BJ (cell line): Measurements from ENCODE around the gene SLC22A31. TPM values are rescaled to one million over a fixed set of nuclear protein-coding genes. Genes with fewer than 3 reads are reported as not detected.

Source experiments
- CTCF ChIA-PET: fragments of 350-600 bp; formaldehyde crosslinking; extraction: SDS; loops from one replicate; lab custom pipeline; 2021; ENCODE audit warnings: antibody characterized with exemption, inconsistent platforms; lab: Yijun Ruan, JAX
- POLR2A ChIA-PET: fragments of 300-600 bp; sonication (Branson Sonifier 250); formaldehyde crosslinking; extraction: SDS; loops from one replicate; lab custom pipeline; 2021; ENCODE audit warnings: antibody characterized with exemption; lab: Charles Lee
- DNase-seq: peaks from one replicate; pipeline ENCODE4 v3.0.0-alpha.2; 2011; ENCODE audit warnings: low read depth
- H3K27me3 ChIP-seq: 2 replicates; pipeline ENCODE4 v1.6.0; 2011; ENCODE audit warnings: low read length; ENCODE audit not compliant: control insufficient read depth, insufficient read depth
- H3K36me3 ChIP-seq: 2 replicates; pipeline ENCODE4 v1.5.1; 2011; ENCODE audit warnings: low read length; ENCODE audit not compliant: control insufficient read depth, insufficient read depth
- H3K4me3 ChIP-seq: 2 replicates; pipeline ENCODE4 v1.5.1; 2011; ENCODE audit warnings: low read depth, mild to moderate bottlenecking, control low read depth, low read length
- polyA plus RNA-seq: library from polyadenylated mRNA; depleted of rRNA; stranded (reverse); fragments of >200 nt; gene quantifications from 2 replicates; pipeline ENCODE4 v1.2.3, GENCODE V29; 2011
- TF ChIP-seq, protein P1 (sequence below): IDR thresholded peaks from 2 replicates; pipeline ENCODE4 v1.5.1; 2011; ENCODE audit warnings: low read depth, mild to moderate bottlenecking, control low read depth, inconsistent platforms, low read length, moderate library complexity; ENCODE audit not compliant: insufficient read depth

Gene SLC22A31
- polyA plus RNA-seq, 1 experiment, result 0.11 TPM

DNA sequence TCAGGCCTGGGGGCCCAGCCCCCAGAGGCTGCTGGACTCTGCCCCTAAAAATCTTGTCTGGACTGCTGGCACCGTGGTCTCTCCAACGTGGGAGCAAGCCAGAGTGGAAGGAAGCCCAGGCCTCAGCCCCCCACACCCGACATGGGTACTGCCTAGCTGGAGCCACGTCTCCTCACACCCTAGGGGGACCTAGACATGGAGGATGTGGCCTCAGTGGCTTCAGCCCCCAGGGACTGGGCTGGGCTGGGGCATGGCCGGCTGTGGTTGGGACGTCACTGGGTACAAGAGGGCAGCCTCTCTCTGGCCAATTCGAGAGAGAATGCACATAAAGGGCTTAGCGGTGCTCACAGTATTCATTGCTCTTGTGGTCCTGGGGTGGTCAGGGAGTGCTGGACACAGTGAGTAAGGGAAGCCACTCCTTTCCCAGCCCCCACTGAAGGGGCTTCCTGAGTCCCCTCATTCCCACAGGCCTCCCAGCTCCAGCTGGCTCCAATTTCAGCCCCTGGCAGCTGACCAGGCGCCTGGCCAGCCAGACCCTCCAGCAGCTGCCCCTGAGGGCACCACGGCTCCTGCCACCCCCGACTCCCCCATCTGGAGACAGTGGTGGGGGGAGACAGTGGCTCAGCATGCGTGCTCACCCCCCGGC is 27.7 kb downstream of the SLC22A31 start:
- ChIA-PET POLR2A (no interaction called here), CTCF (interaction anchor here (0.6 kb wide), 1 partner anchor 1470 kb away, joined by 3 read pairs; no protein-coding TSS in a partner anchor)
- peaks cover 6% of the 10 kb centered on the region for H3K27me3 ChIP-seq
- no peak for DNase-seq
- TF ChIP-seq, protein P1, sequence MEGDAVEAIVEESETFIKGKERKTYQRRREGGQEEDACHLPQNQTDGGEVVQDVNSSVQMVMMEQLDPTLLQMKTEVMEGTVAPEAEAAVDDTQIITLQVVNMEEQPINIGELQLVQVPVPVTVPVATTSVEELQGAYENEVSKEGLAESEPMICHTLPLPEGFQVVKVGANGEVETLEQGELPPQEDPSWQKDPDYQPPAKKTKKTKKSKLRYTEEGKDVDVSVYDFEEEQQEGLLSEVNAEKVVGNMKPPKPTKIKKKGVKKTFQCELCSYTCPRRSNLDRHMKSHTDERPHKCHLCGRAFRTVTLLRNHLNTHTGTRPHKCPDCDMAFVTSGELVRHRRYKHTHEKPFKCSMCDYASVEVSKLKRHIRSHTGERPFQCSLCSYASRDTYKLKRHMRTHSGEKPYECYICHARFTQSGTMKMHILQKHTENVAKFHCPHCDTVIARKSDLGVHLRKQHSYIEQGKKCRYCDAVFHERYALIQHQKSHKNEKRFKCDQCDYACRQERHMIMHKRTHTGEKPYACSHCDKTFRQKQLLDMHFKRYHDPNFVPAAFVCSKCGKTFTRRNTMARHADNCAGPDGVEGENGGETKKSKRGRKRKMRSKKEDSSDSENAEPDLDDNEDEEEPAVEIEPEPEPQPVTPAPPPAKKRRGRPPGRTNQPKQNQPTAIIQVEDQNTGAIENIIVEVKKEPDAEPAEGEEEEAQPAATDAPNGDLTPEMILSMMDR, result no peak
- no peak overlapping the region for H3K4me3 ChIP-seq
- H3K36me3 ChIP-seq, result no peaks in the 10 kb centered on the region

DNA sequence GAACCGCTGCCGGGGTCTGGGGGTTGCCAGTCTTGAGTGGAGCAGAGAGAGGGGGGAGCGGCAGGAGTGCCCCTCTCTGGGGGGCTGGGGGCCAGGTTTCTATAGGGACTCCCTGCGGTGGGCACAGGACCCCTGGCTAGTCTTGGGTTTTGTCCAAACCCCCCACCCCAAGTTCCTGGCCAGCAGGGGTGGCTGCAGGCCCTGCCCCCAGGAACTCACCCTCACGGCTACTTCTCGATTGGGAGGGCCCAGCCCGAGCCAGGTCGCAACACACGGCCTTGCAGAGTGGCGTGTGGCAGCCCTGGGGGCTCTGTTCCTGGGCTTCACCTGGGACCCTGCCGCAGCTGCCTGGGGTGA is 28.2 kb downstream of the SLC22A31 start:
- H3K4me3 ChIP-seq, result no peak overlapping the region
- DNase-seq, result no peak
- no peaks in the 10 kb centered on the region for H3K36me3 ChIP-seq
- CTCF ChIA-PET, result no interaction called here
- POLR2A ChIA-PET, result no interaction called here
- TF ChIP-seq, protein P1, result no peak
- peaks cover 6% of the 10 kb centered on the region for H3K27me3 ChIP-seq

DNA sequence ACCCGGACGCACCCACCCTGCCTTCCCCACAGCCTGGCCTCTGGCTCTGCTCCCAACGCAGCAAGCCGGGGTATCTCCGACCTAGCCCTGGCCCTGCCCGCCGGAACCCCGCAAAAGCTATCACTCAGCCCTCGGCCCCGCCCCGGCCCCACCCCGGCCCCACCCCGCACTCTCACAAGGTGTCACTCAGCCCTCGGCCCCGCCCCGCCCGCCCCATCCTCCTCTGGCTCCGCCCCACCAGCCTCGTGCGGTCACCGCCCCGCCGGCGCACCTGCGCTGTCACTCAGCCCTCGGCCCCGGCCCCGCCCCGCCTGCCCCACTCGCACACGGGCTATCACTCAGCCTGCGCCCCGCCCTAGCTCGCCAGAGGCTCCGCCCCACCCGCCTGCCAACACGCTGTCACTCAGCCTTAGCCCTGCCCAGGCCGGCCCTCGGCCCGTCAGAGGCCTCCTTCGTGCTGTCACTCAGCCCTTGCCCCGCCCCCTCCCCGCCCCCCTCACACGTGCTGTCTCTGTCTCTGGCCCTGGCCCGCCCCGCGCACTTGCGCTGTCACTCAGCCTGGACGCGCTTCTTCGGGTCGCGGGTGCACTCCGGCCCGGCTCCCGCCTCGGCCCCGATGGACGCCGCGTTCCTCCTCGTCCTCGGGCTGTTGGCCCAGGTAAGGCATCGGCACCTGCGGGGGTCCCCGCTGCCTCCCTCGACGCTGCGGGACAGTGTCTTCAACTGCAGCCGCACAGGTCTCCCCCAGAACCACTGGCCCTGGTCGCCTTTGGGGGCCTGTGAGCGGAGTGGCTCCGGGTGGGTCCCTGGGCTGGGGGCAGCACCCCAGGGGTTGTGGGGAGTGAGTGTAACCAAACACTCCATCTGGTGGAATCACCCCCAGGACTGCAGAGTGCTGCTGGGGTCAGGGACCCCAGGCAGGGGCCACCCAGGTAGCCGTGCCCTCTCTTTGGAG is 28.8 kb downstream of the SLC22A31 start, which contains the start of gene CDH15:
TSS of gene CDH15 (plus strand) at position 533 of the 955 bp plus-strand sequence. CDS start at position 617, 84 bp downstream.
- ChIA-PET POLR2A (no interaction called here), CTCF (interaction anchor here (0.8 to 0.9 kb wide), 2 partner anchors 16 to 434 kb away, joined by 3 read pairs; no protein-coding TSS in a partner anchor)
- TF ChIP-seq, protein P1, result no peak
- no peaks in the 10 kb centered on the region; the same call in 1 of the 2 replicates for H3K36me3 ChIP-seq
- H3K27me3 ChIP-seq, result peaks cover 6% of the 10 kb centered on the region
- H3K4me3 ChIP-seq, result peak within 1 kb of the TSS; percentile 29
- no peak for DNase-seq

DNA sequence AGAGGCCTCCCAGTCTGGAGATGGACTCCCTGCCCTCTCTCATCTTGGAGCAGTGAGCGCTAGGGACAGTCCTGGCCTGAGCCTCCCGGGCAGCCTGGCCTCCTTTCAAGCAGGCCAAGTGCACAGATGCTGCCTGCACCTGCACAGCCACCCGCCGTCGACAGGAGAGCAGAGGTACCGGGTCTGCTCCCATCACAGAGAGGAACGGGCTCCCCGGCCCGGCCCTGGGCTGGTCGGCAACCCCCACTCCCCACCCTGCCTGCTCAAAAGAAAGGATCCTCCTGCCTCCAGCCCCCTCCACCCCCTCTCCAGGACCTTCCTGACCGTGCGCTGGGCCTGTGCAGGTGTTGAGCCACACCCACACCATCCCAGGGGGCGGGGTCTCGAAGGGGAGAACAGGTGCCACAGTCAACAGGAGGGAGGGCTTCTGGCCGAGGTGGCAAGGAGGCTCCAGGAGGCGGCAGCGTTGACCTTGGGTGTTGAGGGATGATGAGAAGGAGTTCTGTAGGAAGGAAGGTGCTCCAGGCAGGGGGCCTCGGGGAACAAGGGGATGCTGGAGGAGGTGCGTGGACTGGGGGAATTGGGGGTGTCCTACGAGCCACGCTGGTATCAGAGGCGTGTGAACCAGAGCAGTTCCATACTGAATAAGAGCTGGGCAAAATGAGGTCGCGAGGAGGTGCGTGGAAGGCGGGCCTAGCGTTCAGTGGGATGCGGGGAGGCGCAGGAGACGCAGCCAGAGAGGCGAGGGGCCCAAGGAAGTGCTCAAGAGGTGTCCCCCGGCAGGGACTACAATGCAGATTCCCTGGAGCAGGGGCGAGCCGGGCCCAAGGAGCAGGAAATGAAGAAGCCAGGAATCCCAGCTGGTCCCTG is 29.8 kb downstream of the SLC22A31 start:
- no peaks in the 10 kb centered on the region; the same call in 1 of the 2 replicates for H3K36me3 ChIP-seq
- ChIA-PET POLR2A (no interaction called here), CTCF (interaction anchor here (0.7 to 0.9 kb wide), 3 partner anchors 15 to 433 kb away, joined by 3 read pairs; no protein-coding TSS in a partner anchor)
- no peak for DNase-seq
- TF ChIP-seq, protein P1, result no peak
- H3K4me3 ChIP-seq, result peak overlapping the region; percentile 29
- peaks cover 6% of the 10 kb centered on the region for H3K27me3 ChIP-seq
